GM19468 (cell line): ENCODE results near the gene ALOXE3.
"Not testable (repeated sequence)": the region's sequence is repeated elsewhere in the genome, so short reads cannot be mapped to it uniquely, and the experiment has no call there.

Source experiments
- ATAC-seq: cut with Tn5 transposase; IDR thresholded peaks from one replicate; pipeline ENCODE4 v1.9.1; 2021; ENCODE audit warnings: mild to moderate bottlenecking, moderate library complexity, moderate number of reproducible peaks; ENCODE audit not compliant: unreplicated experiment; ENCODE audit errors: extremely low read depth

Gene ALOXE3

GRCh38 chr17:8075574-8076342 is 42.6 kb downstream of the ALOXE3 start:
- ATAC-seq, result no peak

GRCh38 chr17:8075081-8075480 is 43.2 kb downstream of the ALOXE3 start:
- no peak for ATAC-seq

DNA sequence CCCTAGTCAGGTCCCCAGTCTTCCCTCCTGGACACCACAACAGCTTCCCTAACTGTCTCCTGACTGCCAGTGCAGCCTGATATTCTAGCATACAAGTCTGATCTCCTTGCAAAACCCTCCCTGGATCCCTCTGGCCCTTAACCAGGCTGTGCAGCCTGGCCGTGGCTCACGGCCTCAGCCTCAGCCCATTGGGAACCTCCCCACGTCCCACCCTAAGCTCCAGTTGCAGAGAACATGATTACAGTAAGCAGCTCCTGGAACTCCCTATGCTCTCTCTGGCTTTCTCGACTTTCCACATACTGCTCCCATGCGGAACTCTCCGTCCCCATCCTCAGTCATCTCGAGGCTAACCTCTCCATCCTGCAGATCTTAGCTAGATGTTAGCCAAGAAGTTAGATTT is 43.8 kb downstream of the ALOXE3 start:
- no peak for ATAC-seq

GRCh38 chr17:8073627-8074484 is 44.5 kb downstream of the ALOXE3 start:
- ATAC-seq, result no peak

DNA sequence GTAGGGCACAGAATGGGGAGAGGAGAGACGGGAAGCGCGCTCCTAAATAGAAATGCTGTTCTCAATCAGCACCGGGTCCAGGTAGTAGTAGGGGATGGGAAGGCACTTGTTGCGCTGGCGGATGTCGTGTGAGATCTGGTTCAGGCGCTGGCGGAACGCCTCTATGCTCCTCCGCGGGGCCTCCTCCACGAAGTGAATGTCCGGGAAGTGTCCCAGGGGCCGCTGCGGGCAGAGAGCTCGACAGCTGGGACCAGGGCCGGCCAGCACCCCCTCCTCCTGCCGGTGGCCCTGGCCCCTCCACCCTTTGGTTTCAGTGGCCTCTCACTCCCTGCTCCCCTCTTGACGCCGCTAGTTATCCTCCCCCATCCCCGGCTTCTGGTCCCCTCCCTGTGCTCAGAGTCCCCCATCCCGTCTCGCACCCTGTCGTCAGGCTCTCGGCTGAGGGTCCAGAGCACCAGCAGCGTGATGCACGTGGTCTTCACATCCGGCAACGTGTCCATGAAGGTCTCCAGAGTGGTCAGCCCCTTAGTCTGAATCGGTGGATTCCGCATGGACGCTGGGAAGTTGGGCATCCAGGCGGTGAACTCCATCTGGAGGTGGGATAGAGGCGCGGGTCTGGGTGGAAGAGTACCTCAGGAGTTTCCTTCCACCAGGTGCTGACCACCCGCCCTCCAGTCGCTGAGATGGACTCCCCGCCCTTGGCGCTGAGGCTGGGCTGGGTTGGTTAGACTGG is 45.4 kb downstream of the ALOXE3 start:
- no peak for ATAC-seq

- ATAC-seq, result no peak
Observed at GRCh38 chr17:8072341-8072728, 46.0 kb downstream of the ALOXE3 start.

DNA sequence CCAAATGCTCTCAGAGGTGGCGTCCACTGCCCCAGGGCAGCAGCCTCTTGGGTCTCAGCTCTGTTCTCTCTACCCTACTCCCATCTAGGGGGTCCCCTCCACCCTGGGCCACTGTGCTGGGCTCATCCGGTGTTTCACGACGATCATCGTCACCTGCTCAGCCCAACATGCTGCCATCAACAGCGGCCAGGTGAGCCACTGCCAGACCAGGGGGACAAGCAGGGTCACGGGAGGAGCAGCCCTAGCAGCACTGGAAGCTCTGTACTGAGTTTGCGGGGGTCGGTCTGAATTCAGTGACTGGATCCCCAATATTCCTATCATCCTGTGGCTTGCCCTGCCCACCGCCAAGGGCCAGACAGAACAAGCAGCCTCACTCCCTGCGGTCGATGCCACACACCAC is 46.8 kb downstream of the ALOXE3 start:
- ATAC-seq, result no peak

GRCh38 chr17:8069587-8069860 is 48.8 kb downstream of the ALOXE3 start:
- no peak for ATAC-seq

DNA sequence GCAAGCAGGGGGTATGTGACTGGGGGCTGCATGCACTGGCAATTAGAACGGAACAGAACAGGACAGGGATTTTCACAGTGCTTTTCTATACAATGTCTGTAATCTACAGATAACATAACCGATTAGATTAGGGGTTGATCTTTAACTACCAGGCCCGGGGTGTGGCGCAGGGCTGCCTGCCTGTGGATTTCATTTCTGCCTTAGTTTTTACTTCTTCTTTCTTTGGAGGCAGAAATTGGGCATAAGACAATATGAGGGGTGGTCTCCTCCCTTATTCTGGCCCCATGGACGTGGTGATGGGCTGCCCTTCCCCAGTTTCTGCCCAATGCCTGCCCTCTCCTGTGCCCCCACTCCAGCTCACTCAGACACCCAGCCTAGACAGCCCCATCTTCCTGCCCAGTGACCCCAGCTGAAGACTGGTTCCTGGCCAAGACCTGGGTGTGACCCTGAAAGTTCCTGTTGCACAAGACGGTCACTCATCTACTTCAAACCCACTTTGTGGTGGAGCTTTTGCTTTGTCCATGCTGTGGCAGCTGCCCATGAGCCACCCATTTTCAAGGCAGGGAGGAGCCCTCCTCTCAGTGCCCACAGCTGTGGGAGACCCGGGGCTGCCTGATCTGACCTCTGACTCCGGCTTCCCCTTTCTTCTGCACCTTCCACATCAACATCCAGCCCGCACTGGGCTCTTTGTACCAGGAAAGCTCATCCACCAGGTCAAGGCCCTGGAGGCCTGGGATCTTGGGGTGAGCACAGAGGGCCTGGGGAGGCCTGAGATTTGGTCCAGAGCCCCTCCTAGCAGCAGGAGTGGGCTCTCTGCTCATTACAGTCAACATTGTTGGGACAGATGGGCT is 49.4 kb downstream of the ALOXE3 start:
- no peak for ATAC-seq

DNA sequence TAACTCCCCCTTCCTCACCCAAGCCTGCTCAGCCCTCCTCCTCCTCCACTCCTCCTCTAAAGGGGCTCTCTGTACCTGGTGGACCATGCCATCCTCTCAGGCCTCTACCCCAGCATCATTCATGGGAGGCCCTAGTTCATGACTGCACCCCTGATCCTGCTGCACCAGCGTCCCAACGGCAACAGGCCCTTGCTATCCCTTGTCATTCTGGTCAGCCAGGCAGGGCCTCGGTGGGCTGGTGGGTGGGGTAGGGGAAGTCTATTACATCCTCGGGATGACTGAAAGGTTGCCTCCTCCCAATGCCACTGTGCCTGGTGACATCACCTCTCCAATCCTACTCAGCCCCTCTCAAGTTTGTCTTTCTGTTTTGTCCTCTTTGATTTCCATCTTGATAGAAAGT is 50.5 kb downstream of the ALOXE3 start:
- no peak for ATAC-seq

- ATAC-seq, result no peak
Observed at GRCh38 chr17:8066841-8067775, 51.2 kb downstream of the ALOXE3 start.

- ATAC-seq, result no peak
Observed at GRCh38 chr17:8064561-8065019, 53.7 kb downstream of the ALOXE3 start.

GRCh38 chr17:8063761-8064534 is 54.4 kb downstream of the ALOXE3 start:
- ATAC-seq, result no peak

- no peak for ATAC-seq
Observed at GRCh38 chr17:8062807-8063483, 55.4 kb downstream of the ALOXE3 start.

GRCh38 chr17:8062435-8062806 is 55.9 kb downstream of the ALOXE3 start:
- ATAC-seq, result no peak

DNA sequence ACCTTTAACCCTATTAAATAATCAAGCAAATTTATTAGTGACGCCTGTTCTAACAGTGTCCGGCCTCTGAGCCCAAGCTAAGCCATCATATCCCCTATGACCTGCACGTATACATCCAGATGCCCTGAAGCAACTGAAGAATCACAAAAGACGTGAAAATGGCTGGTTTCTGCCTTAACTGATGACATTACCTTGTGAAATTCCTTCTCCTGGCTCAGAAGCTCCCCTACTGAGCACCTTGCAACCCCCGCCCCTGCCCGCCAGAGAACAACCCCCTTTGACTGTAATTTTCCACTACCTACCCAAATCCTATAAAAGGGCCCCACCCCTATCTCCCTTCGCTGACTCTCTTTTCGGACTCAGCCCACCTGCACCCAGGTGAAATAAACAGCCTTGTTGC is 56.5 kb downstream of the ALOXE3 start:
- not testable (repeated sequence) for ATAC-seq

- ATAC-seq, result no peak
Observed at GRCh38 chr17:8060274-8060673, 58.0 kb downstream of the ALOXE3 start.

DNA sequence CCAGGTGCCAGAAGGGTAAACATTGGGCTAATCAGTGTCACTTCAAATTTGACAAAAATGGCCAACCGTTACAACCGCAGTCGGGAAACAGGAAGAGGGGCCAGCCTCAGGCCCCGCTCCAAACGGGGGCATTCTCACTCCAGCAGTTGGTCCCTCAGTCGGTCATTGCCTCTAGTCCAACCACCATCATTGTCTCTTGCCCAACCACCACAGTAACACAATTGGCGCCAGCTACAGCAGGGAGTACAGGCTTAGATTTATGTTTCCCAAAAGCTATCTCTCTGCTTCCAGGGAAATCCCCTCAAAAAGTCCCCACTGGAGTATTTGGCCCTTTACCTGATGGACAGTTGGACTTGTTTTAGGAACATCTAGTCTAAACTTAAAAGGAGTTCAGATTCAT is 59.2 kb downstream of the ALOXE3 start:
- ATAC-seq, result no peak
